Left forelimb (tissue), 1 donor: ENCODE data around the gene TMEM131.

Experiments used
- DNase-seq: peaks from one replicate; pipeline ENCODE4 v3.0.0-alpha.2; 2018; ENCODE audit warnings: low spot score

TMEM131 gene

DNA sequence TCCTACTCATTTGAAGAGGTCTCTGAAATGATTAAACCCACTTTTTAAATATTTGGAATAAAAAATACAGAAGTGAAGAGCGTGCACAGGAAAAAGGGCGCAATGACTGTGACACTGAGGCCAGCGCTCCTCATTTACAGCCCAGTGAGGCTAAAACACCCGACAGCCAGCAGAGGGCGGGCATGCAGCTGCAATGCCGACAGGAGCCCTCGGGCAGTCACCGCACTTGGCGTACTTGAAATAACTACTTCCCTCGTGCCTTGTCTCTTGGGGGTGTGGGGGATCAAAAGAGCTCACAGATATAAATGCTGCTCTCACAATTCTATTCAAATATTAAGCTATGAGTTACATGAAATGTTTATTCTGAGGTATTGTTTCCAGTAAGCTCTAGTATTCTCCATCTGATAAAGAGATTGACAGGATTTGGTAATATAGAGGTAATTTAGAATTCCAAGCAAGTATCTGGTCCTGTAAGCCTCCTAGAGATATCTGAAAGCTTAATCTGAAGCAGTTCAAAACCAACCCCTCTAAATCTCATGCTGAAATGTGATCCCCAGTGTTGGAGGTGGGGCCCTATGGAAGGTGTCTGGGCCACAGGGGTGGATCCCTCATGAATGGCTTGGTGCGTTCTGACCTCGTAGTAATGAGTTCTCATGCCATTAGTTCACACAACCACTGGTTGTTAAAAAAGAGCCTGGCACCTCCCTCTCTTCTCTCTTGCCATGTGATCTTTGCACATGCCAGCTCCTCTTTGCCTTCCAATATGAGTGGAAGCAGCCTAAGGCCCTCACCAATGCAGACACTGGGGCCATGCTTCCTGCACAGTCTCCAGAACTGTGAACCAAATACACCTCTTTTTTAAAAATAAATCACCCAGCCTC, 188.8 kb downstream of the TMEM131 start:
- DNase-seq, result peak; percentile 82

- DNase-seq, result no peak
These were observed 190.0 kb downstream of the TMEM131 start for GRCh38 chr2:97805776-97806175.

DNA sequence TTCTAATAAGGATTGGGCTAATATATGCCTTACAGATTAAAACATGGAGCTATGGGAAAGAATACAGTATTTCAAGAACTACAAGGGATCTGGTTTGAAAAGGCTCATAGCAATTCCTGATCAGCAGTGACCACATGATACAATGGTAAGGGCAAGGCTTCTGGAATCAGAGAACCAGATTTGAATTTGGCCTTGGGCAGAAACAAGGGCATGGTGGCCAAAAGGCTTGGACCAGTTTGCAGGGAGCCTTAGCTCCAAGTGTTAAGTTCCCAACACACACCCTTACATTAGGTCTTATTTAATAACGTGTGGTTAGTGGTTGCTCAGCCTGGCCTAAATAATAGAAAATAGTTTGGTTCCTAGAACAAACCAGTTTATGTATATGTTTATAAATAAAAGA, 194.7 kb downstream of the TMEM131 start:
- no peak for DNase-seq

DNA sequence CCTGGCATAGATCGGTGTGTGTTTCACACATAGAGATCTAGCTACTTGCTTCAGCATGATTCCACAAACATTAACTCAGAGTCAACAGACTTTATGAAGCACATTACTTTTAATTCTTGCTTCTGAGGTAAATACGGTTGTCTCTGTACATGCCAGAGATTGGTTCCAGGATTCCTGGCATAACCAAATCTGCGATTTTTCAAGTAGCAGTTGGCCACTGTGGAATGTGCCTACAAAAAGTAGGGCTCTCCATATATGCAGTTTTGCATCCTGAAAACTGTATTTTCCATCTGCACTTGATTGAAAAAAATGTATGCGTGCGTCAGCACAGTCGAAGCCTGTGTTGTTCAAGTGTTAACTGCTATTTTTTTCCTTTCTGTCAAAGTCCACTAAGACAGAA, 197.3 kb downstream of the TMEM131 start:
- no peak for DNase-seq

GRCh38 chr2:97797355-97797754, 198.4 kb downstream of the TMEM131 start:
- DNase-seq, result no peak

DNA sequence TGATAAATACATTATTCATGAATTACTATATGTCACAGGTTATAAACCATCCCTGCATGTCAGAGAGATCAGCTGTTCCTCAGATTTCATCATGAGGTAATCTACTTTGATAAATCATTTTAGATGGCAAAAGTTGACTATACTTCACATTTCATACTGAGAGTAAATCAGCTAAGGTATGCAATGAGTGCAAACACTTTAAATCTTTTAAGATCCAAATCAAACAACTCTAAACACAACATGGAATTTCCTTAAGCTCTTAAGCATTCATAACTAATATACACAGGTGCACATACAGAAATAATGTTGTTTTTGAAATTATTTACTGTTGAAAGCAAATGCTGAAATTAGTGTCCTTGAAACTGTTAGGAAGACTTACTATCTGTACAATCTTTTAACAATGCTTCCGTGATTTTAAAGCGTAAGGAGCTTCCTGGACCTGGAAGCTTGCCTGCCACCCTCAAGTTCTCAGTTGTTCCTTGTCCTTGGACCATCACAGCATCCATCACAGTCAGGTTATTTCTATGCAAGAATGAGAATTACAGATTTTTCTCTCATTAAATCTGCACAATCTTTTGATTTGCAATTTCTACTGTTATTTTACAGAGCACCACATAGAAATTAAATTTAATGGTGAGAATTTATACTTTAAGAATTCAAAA, 199.2 kb downstream of the TMEM131 start:
- DNase-seq, result no peak

DNA sequence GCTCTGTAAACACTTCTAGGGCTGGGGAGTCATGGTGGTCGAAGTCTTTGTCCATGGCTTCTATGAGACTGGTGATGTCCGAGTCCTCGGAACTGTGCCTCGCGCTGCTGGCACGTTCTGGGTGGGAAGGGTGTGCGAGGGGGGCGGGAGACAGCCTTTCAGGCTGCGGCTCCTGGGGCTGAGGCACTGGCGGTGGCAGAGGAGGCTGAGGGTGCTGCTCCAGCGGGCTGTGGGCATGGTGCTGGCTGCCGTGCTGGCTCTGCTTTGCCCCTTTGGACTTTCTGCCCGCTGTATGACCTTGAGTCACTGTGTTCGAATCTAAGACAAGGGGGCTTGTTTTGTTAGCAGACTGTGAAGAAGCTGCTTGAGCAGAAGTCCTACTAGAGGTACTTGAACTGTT, 203.3 kb downstream of the TMEM131 start:
- no peak for DNase-seq

GRCh38 chr2:97788986-97789644, 206.6 kb downstream of the TMEM131 start:
- DNase-seq, result no peak

DNA sequence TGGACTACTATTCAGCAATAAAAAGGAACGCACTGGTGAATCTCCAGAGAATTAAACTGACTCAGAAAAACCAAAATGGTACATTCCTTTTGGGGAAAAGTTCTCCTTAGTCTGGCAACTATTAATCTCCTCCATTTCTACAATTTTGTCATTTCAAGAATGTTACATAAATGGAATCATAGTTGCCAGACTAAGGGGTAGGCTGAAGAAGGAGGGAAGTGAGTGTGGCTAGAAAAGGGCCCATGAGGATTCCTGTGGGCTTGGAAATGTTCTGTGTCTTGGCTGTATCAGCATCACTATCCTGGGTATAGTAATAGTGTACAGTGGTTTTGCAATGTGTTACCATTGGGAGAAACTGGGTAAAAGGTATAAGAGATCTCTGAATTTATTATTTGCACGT, 209.9 kb downstream of the TMEM131 start:
- no peak for DNase-seq

DNA sequence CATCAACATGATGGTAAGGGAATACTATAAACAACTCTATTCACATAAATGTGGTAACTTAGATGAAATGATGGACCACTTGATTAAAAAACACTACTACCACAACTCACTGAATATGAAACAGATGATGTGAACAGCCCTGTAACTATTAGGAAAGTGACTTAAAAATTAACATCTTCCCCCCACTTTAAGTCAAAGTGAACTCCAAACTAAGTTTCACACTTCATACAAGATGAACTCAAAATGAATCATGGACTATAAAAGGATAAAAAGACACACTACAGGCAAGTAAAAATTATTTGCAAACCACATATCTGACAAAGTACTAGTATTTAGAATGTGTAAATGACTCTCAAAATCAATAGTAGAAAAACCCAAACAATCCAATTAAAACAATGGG, 210.8 kb downstream of the TMEM131 start:
- no peak for DNase-seq

DNA sequence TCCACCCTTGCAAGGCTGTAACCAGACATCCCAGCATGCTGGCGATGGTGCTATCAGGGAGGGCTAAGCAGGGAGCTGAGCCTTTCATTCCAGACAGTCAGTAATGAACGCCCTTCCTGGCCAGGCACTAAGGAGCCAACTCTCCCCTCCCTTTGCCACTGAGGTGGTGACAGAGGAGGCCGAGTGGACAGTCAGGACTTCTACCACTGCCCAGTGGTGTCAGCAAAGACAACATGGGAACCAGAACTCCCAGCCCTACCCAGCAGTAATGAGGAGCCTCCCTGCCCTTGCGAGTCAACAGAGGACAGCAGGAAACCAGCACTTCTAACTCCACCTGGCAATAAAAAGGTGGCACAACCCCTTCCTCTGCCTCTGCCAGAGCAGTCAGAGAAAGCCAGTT, 213.8 kb downstream of the TMEM131 start:
- no peak for DNase-seq

- DNase-seq, result no peak
These were observed 216.6 kb downstream of the TMEM131 start for GRCh38 chr2:97779141-97779540.

GRCh38 chr2:97775074-97775473, 220.7 kb downstream of the TMEM131 start:
- DNase-seq, result no peak

DNA sequence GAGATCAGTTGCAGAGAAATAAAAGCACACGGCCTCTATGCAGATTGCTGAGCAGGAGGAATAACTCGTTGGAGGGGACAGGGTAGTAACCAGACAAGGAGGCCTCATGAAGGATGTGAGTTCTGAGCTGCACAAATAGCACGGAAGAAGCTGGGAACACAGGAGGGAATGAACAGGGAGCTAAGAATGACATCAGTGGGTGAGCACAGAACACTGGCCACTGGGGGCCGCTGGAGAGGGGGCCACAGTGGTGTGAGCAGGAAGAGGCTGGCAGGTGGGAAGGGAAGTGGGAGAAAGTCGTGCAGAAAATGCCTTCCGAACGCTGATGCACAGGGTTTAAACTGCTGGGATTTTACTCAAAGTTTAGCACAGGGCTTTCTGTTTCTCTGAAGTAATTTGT, 221.3 kb downstream of the TMEM131 start:
- no peak for DNase-seq

DNA sequence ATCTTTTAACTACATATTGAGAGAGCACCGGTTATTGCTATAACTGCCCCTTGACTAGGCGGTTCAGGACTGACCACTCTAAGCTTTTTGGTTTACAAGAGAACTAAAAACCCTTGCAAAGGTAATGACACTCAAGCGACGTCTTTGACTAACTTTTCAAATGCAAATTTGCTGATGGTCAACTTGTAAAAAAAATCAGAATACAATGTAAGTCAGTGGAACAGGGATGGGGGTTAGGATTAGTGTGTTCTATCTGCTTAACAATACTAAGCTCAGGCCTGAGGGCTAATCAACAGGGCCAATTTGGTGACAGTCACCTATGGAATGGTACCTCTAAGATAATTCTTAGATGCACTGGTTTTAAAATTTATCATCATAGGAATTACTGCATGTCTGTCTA, 225.3 kb downstream of the TMEM131 start:
- no peak for DNase-seq

GRCh38 chr2:97769711-97770110, 226.0 kb downstream of the TMEM131 start:
- DNase-seq, result no peak

GRCh38 chr2:97769308-97769707, 226.4 kb downstream of the TMEM131 start:
- no peak for DNase-seq

- DNase-seq, result no peak
These were observed 229.2 kb downstream of the TMEM131 start for GRCh38 chr2:97766567-97766966.

GRCh38 chr2:97765933-97766332, 229.8 kb downstream of the TMEM131 start:
- no peak for DNase-seq

DNA sequence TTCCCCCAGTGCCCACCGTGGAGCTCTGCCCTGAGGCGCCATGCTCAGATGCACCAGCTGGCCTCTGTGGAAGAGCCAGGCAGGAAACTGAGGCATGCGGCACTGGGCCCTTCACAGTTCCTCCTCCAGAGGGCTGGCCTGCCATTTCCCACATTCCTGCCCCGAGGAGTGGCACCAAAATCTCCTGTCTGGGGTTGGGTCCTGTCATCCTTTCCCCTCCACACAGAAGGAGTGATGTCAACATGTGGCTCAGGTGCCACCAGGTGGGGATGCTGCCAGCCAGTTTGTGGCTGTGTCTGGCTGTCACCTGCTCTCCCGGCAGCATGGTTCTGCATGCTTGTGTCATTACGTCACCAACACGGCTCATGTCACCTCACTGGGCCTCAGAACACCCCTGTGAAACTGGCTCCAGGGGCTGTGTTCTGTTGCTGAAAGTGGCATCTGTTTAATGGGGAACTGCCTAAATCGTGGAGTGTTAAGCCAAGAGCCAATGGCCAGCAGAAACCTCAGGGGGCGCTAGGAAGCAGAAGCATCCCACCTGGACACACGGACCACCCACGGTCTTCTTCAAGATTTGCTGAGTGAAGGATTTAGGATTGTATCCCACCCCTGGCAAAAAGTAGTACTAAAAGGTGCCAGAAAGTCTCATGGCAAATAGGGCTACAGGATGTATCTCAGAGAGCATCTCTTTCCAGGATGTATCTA, 231.0 kb downstream of the TMEM131 start:
- DNase-seq, result no peak

- no peak for DNase-seq
These were observed 232.4 kb downstream of the TMEM131 start for GRCh38 chr2:97763176-97763845.

DNA sequence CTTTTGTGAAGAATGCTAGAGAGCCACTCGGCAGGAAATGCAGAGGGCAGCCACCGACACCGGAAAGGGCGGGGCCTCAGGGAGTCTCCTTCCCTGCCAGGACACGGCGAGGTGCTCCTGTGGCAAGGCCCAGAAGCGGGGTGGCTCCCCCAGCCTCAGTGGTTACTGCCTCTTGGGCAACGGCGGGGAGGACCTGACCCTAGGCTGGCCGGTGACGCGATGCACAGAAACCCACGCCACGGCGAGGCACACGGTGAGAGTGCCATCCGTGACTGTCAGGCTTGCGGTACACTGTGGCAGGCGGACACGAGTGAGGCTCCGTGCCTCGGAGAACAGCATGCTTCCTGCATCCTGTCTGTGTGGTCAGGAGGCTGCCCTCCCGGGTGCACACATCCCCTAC, 234.6 kb downstream of the TMEM131 start:
- DNase-seq, result no peak
